ENCODE measurements around the gene KLK8.
"Not testable (repeated sequence)": the region's sequence is repeated elsewhere in the genome, so short reads cannot be mapped to it uniquely, and the experiment has no call there.

Gene KLK8

DNA sequence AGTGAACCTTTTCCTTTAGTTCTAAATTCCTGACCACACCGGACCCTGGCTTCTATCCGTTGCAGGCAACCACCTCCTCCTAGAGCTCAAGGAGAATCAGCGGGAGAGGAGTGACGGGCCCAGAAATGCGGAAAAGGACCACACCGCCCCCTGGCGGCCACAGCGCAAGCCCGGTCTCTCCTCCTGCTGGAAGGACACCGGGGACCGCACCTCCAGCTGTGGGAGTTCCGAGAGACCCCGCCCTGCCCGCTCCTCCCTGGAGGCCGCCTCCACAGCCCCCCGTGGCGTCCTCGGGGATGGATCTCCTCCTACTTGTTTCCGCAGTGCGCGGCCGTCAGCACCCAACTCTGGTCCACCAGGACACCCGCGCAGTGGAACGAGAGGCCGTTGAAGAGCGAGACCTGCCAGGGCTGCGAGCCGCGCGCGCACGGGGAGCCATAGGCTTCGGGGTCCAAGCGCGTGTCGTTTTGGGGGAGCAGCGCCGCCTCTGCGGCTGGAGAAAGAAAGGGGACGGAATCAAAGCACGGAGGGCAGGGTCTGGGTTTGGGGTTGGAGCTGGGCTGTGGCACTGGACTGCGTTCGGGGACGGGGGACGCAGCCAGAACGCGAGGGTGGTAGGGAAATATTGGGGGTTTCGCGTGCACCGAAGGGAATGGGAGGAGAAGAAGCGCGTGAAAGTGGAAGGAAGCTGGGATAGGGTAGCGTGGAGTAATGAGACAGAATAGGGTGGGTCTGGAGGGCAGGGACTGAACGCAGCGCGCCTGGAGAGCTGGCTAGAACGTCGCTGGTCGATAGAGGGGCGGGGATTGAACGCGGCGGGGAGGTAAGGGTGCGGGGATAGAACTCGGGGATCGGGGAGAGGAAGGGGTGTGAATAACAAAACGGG is 15.6 kb upstream of the KLK8 start:
- no peak for DNase-seq

DNA sequence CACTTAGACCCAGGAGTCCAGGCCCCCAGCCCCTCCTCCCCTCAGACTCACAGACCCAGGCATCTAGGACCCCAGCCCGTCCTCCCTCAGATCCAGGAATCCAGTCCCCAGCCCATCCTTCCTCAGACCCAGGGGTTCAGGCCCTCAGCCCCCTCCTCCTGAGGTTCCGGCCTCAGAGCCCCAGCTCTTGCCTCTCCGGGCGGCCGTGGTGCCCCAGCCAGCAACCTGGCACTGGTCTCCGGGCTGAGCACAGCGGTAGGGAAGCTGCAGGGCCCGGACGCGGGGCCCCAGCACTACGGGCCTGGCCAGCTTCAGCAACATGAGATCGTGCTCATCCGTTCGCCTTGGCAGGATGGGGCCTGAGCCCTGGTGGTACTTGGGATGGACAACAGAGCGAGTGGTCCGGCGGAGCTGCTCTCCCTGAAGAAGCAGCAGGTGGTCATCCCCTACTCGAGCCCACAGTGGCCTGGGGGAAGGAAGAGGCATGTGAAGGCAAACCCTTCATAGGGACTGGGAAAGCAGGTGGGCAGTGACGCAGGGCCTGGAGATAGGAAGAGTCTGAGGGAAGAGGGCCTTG is 14.4 kb upstream of the KLK8 start:
- DNase-seq = no peak

DNA sequence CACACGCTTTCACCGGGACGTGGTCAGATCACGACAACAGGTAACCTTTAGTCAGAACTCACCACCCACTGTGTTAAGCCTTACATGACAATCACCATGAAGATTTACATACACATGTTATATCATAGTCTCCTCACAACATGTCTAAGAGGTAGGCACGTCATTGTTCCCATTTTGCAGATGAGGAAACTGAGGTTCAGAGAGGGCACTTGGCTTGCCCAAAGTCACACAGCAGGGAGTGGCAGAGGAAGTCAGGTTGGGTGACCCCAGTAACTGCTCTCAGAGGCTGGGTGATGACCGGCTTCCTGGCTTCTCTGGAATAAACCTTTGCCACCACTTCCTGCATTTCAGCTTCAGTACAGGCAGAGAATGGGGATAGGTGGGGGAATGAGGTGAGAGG is 12.8 kb upstream of the KLK8 start:
- no peak for DNase-seq

DNA sequence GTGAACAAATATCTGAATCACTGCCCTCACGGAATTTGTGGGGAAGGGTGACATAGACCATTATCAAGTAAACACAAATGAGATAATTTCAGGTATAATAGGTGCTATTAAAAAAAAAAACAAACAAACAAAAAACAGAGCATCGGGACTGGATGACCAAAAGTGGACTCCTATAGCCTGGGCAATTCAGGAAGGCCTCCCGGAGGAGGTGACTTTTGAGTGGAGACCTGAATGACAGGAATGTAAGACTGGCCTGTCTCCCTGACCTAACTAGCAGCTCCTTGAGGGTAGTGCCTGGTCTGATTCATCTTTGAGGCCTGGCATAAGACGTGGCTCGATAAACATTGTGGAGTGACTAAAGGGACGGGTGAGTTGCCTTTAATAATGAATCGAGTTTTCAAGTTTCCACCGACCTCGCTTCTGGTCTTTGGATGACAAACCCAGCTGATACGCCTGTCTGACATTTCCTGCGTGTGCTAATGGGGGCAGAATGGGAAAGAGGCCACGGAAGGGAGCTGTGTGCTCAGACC is 11.3 kb upstream of the KLK8 start:
- no peak for DNase-seq

DNA sequence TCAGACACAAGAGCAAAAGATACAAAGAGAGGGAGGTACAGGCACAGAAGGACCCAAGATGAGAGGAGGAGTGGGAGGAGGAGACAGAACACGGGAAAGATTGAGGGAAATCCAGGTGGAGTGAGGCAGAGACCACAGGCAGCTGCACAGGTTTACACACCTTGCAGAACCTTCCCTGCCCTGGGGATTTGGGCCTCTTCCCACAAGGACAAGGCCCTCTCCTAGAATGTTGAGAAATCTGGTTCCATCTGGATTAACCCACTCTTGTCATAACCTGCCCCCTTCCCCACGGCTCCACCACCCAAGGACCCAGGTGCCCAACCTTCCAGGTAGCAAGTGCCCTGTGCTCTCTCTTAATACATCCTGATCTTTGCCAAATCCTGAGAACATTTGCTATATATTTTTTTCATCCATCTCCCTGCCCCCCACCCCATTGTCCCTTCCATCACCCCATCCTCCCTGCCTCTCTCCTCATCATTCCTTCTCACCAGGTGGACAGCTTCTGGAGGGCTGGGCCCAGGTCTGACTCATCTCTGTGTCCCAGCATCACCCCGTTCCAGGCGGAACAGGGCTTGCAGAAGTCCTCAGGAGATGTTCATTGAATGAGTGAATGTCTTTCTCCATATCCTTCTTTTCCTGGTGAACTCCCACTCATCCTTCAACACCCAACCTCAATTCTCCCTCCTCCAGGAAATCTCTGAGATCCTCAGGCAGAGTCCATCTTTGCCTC is 8.8 kb upstream of the KLK8 start:
- no peak for DNase-seq

DNA sequence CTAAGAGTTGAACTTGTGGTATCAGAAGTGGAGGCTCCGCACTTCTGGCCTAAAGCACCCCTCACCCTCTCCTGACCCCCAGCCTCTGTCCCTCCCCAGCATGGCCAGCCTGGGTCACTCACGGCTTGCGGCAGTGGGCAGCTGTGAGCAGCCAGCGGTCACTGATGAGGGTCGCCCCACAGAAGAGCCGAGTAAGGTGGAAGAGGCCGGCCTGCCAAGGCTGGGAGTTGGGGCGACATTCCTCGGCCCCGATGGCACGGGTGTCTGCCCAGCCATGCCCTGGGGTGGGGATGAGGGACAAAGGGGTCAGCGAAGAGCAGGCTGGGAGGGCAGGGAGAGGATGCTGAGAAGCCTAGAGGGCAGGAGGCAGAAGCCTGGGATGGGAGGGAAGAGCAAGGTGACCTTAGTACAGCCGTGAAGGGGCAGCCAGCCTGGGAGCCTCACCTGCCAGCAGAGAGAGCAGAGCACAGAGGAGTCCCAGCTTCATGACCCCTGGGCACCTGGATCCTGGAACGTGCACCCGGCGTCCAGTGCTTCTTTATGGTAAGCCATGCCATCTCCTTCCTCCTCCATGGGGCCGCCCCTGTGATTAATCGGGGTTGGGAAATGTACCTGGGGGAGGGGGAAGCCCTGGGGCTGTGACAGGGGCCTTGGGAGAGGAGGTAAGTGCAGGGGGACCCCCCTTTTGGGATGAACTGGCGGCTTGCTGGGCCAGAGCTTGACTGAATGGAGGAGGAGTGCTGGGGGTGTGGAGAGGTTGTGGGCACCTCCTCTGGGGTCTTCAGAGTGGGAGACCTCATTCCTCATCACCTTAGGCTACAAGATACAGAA is 7.9 kb upstream of the KLK8 start:
- no peak for DNase-seq

DNA sequence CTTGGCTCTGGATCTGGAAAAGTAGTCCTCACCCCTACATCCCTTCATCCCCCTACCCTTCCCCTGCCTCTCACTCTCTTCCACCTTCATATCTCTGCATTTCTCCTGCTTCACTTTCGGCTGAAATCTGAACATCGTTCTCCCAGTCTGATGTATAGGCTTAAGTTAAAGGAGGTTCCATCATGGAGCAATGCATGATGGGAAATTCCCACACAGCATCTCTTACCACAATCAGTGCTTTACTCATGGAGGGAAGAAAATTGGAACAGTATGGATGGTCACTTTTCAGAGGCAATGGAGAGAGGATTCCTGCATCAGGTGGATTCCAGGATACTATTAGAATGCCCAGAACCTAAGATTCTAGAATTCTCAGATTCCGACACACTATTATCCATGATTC is 6.1 kb upstream of the KLK8 start:
- DNase-seq = no peak

DNA sequence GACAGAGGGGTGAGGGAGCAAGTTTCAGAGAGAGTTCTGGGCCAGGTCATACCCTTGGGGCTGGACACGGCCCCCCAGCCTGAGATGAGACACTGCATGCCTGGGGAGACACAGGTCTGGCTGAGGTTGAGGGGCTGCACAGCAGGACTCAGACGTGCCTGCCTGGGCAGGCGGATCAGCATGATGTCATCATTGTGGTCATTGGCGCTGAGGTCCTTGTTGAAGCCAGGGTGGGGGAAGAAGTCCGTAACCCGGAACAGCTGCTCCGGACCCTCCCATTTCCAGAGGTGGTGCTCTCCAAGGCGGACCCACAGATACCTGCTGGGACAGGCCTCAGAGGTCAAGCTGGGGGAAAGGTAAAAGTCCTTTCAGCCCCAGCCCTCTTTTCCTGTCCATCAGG is 5.0 kb upstream of the KLK8 start:
- DNase-seq = no peak

DNA sequence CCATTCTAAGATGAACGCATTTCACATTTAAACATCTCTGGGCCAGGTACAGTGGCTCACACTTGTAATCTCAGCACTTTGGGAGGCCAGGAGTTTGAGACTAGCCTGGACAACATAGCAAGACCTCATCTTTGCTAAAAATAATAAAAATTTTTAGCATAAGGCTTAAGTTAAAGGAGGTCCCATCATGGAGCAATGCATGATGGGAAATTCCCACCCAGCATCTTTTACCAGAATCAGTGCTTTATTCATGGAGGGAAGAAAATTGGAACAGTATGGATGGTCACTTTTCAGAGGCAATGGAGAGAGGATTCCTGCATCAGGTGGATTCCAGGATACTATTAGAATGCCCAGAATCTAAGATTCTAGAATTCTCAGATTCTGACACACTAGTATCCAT is 3.8 kb upstream of the KLK8 start:
- DNase-seq = no peak

DNA sequence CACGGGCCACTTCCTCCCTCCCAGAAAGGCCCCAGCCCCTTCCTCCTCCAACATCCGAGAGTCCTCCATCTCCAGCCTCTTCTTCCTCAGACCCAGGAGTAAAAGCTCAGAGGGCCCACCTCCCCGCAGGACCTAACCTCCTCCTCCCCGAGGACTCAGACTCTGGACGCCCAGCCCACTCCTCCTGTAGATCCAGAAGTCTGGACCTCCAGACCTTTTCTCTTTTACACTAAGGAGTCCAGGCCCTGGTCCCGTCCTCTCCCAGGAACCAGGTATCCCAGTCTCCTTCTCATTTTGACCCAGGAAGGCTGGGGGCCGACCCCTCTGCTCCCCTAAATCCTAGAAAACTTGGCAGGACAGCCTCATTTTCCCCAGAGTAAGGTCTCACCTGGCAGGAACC is 1.9 kb upstream of the KLK8 start:
- no peak for DNase-seq

DNA sequence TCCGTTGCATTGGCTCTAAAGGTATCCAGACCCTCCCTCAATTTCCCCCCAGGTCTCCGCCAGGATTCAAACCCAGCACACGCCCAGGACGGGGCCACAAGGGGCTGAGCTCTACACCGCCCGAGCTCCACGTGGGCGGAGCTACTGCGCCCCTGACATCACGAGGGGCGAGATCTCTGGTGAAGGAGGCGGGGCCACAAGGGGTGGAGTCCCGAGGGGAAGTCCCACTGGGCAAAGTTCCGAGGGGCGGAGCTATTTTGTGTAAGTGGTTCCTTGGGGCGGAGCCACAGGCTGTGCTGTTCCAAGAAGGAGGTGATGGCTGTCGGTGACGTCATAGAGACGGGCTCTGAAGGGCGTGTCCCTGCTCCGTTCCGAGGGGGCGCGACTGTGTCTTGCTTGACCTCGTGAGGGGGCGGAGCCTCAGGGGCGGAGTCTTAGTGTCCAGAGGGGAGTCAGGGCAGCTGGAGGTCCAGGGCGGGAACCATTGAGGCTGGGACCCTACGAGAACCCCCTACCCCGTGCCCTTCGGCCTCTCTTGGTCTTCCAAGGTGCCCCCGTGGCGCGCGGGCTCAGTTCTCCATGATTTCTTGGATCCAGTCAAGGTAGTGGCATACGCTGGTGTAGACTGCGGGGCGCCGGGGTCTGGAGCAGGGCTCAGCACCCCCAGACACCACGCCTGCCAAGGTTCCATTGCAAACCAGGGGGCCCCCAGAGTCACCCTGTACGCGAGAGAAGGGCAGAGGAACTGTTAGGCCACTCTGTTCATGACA is 1.3 kb upstream of the KLK8 start:
- no peak for DNase-seq

DNA sequence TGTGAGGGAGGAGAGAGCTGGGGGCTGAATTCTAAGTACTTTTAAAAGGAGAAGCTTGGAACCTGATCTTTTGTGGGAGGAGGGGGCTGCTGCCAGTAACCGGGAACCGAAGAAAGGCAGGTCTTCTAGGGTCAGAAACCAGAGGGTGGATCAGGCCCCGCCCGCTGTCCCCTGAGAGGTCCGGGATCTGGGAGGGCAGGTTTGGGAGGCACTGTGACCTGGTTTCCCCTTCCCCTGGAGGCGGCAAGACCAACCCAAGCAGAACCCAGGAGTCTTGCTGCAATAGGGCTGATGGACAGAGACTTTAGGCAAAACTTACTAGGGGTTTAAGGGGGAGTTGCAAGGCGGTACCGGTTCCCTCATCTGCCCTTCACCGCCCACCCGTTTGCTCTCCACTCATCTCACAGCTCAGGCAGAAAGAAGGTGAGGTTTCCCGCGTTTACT is 707 bp upstream of the KLK8 start:
- DNase-seq = no peak

DNA sequence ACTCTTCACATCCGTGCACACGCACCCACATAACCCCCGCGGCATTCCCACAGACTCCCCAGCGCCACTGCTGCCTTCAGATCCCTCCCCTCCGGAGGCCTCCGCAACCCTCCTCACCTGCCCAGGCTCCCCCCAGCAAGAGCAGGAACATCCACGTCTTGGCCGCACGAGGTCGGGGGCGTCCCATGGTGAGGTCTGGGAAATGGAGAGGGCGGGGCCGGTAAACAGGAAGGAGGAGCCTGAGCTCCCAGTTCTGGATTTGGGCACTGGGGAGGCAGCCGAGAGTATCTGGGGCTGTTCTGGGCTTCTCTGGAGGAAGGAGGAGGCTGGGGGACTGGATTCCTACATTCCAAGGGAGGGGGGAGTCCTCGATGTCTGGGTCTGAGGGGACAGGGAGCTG is 423 bp downstream of the KLK8 start:
- DNase-seq = no peak

DNA sequence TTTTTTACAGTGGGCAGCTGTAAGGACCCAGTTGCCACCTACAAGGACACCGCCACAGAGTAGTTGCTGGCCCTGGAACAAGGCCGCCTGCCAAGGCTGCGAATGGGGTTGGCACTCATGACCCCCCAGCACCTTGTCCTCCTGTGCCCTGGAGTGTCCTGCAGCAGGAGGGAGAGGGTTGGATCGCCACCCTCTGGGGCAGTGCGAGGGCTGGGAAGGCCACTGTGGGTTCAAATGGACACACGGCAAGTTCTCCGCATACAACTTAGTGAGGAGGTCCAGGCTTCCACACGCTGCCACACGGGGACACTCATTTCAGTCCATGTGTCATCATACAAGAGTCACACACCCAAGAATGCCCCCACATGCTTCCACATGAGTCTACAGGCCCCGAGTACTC is 978 bp downstream of the KLK8 start:
- no peak for DNase-seq

DNA sequence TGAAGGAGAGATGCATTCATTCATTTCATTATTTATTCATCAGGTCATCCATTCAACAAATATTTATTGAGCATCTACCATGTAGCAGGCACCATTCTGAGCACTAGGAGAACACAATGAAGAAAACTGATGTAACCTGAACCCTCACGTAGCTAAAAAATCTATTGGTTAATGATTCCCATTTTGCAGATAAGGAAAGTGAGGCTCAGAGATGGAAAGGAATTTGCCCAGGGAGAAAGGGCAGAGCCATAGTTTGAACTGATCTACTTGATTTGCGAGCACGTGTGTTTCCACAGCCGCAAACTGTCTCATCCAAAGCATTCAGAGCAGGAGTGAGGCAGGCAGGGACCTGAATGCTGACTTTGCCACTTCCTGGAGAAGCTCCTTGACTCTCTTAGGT is 2.7 kb downstream of the KLK8 start:
- no peak for DNase-seq

DNA sequence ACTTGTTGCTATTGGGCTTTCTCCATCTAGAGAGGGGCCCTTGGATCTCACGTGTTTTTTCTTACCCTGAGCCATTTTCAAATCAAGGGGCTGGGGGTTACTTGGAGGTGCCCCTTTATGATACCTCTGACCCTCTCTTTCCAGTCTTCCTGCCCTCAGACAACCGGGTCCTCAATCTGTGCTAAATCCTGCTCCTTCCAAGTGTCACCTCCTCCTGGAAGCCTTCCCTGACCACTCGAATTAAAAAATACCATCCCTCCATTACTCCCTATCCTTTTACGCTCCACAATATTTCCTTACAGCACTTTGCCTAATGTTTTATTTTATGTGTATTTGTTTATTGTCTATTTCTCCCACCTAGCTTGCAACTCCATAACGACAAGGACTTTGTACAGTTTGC is 3.3 kb downstream of the KLK8 start:
- no peak for DNase-seq

DNA sequence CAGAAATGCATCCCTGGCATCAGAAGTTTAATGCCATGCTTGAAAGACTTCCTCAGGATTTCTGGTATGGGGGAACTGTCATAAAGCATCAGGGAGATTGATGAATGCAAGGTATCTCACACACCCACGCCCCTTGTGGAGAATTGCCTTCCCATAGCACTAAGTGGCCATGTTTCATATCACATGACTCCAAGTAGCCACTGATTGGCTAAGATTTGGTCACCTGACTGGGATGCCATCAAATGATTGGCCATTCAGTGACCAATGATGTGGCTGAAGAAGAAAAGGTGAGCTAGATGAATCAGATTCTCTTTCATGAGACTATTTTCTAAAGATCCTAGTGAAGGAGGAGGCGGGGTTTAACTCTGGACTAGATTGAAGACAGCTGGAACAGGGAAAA is 7.3 kb downstream of the KLK8 start:
- DNase-seq = no peak

DNA sequence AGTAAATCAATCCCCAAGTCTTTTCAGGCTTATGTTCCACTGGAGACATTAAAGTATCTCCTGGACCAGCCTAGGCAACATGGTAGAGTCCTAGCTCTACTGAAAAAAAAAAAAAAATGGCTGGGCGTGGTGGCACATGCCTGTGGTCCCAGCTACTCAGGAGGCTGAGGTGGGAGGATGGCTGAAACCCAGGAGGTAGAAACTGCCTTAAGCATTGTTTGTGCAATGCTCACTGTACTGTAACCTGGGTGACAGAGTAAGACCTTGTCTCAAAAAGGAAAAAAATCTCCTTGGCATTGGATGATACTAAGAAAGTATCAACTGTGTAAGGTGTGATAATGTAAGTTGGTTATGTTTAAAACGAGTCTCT is 8.8 kb downstream of the KLK8 start:
- DNase-seq = no peak

DNA sequence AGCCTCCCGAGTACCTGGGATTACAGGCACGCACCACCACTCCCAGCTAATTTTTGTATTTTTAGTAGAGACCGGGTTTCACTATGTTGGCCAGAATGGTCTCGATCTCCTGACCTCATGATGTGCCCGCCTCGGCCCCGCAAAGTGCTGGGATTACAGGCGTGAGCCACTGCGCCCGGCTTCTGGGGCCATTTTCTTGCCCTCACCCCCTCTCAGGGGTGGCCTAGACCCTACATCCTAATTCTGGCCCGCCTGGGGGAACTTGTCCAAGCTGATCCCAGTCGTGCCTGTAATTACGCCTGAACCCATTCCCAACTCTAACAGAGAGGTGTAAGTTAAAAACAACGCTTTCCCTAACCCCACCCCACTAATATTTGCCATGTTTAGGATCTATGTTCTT is 17.0 kb downstream of the KLK8 start:
- DNase-seq = not testable (repeated sequence)

DNA sequence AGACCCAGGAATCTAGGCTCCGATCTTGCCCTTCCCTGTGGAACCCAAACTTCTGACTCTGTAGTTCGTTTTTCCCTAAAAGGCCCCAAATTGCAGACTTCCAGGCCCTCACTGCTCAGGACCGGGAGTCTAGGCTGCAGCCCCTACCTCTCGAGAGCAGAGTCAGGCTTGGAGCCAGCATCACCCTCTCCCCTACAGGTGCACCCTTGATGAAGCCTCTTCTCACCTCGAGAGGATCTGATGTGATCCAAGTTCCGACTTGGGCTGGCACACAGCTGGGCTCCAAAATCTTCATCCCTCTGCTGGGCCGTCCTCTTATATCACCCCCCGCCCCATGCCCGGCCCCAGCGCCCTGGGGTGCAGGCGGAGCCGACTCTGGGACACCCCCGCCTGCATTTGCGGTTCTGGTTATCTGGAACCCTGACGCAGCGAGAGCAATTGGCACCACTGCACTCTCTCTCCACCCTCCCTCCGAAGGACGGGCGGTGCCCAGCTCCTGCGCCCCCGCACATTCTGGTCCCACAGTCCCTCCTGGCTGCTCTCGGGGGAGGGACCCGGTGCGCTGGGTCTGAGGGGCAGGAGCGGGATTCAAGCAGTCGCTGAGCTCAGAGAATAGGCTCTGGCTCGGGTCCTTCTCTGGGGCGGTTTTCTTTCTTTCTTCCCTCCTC is 17.6 kb downstream of the KLK8 start, which contains the start of gene KLK7:
Gene KLK7 (minus strand): TSS at position 293 of the 668 bp plus-strand sequence. CDS start 1,518 bp downstream, outside the sequence.
- DNase-seq = no peak

DNA sequence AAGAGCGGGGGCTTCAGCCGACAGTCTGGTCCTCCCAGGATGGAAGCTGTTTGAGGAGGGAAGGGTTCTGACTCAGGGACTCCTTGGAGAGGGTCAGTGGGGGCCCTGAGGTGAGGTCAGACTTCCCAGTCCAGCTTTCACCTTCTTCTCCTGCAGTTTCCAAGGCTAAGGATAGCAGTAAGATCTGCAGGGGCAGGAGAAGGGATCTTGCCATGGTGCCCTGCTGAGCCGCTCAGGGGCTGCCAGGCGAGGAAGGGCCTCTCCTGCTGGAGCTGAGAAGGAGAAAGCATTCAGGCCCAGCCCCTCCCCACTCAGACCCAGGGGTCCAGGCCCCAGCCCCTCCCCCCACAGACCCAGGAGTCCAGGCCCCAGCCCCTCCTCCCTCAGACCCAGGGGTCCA is 19.2 kb downstream of the KLK8 start:
- DNase-seq = no peak

Data from central memory CD4-positive, alpha-beta T cell (primary cell).